Right kidney (tissue), 9 donors: ENCODE data around the gene ING4.
"Not testable (repeated sequence)": the region's sequence is repeated elsewhere in the genome, so short reads cannot be mapped to it uniquely, and the experiment has no call there.

Source experiments
- DNase-seq: peaks from one replicate; pipeline ENCODE4 v3.0.0-alpha.2; 2016
- long read RNA-seq, 8 donors: transcript quantifications; one replicate each; lab custom pipeline, GENCODE V29; 2026

The ING4 gene
- long read RNA-seq, donor 1, transcript ING4-201 (8 exons, 1,709 nt) = major isoform, 32 of 91 reads
- long read RNA-seq, donor 1, transcript ING4-203 (8 exons, 741 nt) = minor isoform, 5 of 91 reads
- long read RNA-seq, donor 1, transcript ING4-202 (8 exons, 1,393 nt) = minor isoform, 27 of 91 reads
- long read RNA-seq, donor 1, transcript ING4-207 (8 exons, 1,348 nt) = minor isoform, 9 of 91 reads
- long read RNA-seq, donor 1, partial matches to known transcripts = 11 of 91 reads
- long read RNA-seq, donor 1, other reads (novel, unspliced or antisense) = 0 of 91 reads
- long read RNA-seq, donor 2, transcript ING4-201 (8 exons, 1,709 nt) = major isoform, 17 of 37 reads
- long read RNA-seq, donor 2, transcript ING4-202 (8 exons, 1,393 nt) = minor isoform, 15 of 37 reads
- long read RNA-seq, donor 2, partial matches to known transcripts = 0 of 37 reads
- long read RNA-seq, donor 2, other reads (novel, unspliced or antisense) = 0 of 37 reads
- long read RNA-seq, donor 3, transcript ING4-201 (8 exons, 1,709 nt) = minor isoform, 11 of 36 reads
- long read RNA-seq, donor 3, transcript ING4-202 (8 exons, 1,393 nt) = major isoform, 15 of 36 reads
- long read RNA-seq, donor 3, partial matches to known transcripts = 6 of 36 reads
- long read RNA-seq, donor 3, other reads (novel, unspliced or antisense) = 0 of 36 reads
- long read RNA-seq, donor 4, transcript ING4-201 (8 exons, 1,709 nt) = major isoform, 19 of 53 reads
- long read RNA-seq, donor 4, transcript ING4-202 (8 exons, 1,393 nt) = minor isoform, 13 of 53 reads
- long read RNA-seq, donor 4, partial matches to known transcripts = 12 of 53 reads
- long read RNA-seq, donor 4, other reads (novel, unspliced or antisense) = 0 of 53 reads
- long read RNA-seq, donor 5, transcript ING4-207 (8 exons, 1,348 nt) = minor isoform, 9 of 65 reads
- long read RNA-seq, donor 5, transcript ING4-201 (8 exons, 1,709 nt) = major isoform, 28 of 65 reads
- long read RNA-seq, donor 5, transcript ING4-202 (8 exons, 1,393 nt) = minor isoform, 17 of 65 reads
- long read RNA-seq, donor 5, partial matches to known transcripts = 0 of 65 reads
- long read RNA-seq, donor 5, other reads (novel, unspliced or antisense) = 0 of 65 reads
- long read RNA-seq, donor 6, transcript ING4-202 (8 exons, 1,393 nt) = major isoform, 21 of 35 reads
- long read RNA-seq, donor 6, transcript ING4-201 (8 exons, 1,709 nt) = minor isoform, 8 of 35 reads
- long read RNA-seq, donor 6, partial matches to known transcripts = 0 of 35 reads
- long read RNA-seq, donor 6, other reads (novel, unspliced or antisense) = 0 of 35 reads
- long read RNA-seq, donor 7, transcript ING4-201 (8 exons, 1,709 nt) = major isoform, 21 of 52 reads
- long read RNA-seq, donor 7, transcript ING4-202 (8 exons, 1,393 nt) = minor isoform, 18 of 52 reads
- long read RNA-seq, donor 7, transcript ING4-203 (8 exons, 741 nt) = minor isoform, 5 of 52 reads
- long read RNA-seq, donor 7, partial matches to known transcripts = 6 of 52 reads
- long read RNA-seq, donor 7, other reads (novel, unspliced or antisense) = 0 of 52 reads
- long read RNA-seq, donor 8, transcript ING4-202 (8 exons, 1,393 nt) = minor isoform, 18 of 49 reads
- long read RNA-seq, donor 8, transcript ING4-201 (8 exons, 1,709 nt) = major isoform, 22 of 49 reads
- long read RNA-seq, donor 8, partial matches to known transcripts = 0 of 49 reads
- long read RNA-seq, donor 8, other reads (novel, unspliced or antisense) = 0 of 49 reads

- DNase-seq = peak; percentile 84
Measured at GRCh38 chr12:6662906-6663742, at the start of gene ING4. ING4 (minus strand) TSS chr12:6663119; CDS start chr12:6663101, 18 bp downstream.

DNA sequence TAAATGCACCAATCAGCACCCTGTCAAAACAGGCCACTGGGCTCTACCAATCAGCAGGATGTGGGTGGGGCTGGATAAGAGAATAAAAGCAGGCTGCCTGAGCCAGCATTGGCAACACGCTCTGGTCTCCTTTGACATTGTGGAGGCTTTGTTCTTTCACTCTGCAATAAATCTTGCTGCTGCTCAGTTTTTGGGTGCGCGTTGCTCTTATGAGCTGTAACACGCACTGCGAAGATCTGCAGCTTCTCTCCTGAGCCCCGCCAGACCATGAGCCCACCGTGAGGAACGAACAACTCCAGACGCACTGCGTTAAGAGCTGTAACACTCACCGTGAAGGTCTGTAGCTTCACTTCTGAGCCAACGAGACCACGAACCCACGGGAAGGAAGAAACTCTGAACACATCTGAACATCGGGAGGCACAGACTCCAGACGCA is 46.1 kb upstream of the ING4 start:
- no peak for DNase-seq

DNA sequence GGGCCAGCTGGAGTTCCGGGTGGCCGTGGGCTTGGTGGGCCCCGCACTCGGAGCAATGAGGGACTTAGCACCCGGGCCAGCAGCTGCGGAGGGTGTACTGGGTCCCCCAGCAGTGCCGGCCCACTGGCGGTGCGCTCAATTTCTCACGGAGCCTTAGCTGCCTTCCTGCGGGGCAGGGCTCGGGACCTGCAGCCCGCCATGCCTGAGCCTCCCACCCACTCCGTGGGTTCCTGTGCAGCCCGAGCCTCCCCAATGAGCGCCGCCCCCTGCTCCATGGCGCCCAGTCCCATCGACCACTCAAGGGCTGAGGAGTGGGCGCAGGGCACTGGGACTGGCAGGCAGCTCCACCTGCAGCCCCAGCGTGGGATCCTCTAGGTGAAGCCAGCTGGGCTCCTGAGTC is 45.4 kb upstream of the ING4 start:
- not testable (repeated sequence) for DNase-seq

- DNase-seq = no peak
Measured at GRCh38 chr12:6703631-6704030, 40.7 kb upstream of the ING4 start.

DNA sequence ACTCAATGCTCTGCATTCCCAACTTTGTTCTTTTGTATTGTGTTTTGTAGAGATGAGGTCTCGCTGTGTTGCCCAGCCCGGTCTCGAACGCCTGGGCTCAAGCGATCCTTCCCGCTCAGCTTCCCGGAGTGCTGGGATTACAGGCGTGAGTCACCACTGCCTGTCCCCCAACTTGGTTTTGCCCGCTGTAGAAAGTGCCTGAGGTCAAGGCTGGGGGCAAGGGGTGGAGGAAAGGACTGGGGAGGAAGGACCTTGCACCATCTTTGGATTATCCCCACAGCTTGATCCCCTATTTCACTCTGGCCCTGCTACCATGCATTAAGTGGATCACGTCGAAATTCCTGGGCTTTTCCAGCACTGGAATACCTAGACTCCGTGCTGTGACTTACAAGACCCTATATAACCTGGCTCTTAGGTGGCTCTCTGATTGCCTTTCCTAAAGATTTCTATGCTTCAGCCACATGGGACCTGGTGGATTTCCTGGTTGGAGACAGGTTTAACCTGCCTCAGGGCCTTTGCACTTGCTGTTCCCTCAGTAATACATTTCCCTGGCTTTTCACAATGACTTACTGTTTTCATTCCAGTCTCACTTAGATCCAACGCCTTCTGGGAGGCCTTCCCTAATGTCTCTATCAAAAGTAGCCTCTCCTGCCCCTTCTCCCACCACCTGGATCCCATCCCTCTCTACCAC is 38.3 kb upstream of the ING4 start:
- no peak for DNase-seq

- DNase-seq = peak; percentile 75
Measured at GRCh38 chr12:6700646-6701051, 37.7 kb upstream of the ING4 start, which contains the start of gene PIANP. PIANP (minus strand) TSS chr12:6700815; CDS start chr12:6698061, 2,754 bp downstream.

GRCh38 chr12:6699989-6700645 is 37.2 kb upstream of the ING4 start:
- peak; percentile 77 for DNase-seq

DNA sequence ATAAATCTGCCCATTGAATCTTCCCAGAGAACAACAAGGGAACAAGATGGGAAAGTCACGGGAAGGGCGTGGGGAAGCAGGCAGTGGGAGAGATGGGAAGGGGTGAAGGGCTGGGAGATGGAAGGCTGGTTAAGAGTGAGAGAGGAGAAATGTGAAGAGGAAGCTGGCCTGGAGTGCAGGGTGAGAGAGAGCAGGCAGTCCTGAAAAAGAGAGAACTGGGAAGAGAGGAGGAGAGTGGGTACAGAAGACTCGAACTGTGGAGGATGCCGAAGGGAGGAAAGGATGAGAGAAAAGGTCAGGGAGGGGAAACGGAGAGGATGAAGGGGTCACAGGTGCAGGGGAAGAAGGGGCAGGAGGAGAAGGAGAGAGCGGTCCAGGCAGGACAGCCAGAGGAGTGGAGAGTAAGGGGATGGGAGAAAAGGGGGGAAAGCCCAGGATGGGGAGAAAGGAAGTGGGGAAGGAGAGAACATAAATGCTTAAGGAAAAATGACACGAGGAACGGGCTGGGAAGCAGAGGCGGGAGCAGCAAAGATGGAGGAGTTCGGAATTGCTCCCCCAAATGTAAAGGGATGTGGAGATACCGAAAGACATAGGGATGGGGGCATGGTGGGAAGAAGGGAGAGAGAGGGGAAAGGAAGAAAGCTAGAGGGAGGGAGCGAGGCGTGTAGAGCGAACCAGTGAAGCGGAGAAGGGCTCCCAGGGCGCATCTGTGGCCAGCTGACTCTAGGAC is 36.5 kb upstream of the ING4 start:
- peak; percentile 39 for DNase-seq

DNA sequence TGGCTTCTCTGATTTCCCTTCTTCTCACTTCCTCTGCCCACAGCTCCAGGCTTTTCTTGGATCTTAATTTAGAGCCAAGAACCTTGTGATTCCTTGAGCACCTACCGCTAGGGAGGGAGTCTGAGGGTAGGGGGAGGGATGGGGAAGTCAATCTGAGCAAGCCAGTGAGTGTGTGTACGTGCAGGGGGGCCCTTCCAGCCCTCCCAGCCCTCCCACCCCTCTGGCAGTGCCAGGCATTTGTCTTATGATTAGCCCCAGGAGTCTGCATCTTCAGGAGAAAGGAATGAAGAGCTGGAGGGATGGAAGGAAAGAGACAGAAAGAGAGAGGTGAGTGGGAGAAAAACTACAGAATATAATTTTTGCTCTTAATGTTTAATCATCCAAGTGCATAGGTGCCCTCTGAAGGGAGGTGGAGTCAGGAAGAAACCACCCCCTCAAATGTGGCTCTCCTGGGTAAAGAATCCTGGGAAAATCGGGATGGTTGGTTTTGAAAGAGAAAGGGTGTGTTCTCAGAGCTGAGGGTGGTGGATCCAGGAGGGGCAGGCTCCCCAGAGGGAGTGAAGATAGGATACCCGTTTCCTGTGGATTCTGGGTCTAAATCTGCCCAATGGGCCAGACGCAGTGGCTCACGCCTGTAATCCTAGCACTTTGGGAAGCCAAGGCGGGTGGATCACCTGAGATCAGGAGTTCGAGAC is 35.6 kb upstream of the ING4 start:
- no peak for DNase-seq

DNA sequence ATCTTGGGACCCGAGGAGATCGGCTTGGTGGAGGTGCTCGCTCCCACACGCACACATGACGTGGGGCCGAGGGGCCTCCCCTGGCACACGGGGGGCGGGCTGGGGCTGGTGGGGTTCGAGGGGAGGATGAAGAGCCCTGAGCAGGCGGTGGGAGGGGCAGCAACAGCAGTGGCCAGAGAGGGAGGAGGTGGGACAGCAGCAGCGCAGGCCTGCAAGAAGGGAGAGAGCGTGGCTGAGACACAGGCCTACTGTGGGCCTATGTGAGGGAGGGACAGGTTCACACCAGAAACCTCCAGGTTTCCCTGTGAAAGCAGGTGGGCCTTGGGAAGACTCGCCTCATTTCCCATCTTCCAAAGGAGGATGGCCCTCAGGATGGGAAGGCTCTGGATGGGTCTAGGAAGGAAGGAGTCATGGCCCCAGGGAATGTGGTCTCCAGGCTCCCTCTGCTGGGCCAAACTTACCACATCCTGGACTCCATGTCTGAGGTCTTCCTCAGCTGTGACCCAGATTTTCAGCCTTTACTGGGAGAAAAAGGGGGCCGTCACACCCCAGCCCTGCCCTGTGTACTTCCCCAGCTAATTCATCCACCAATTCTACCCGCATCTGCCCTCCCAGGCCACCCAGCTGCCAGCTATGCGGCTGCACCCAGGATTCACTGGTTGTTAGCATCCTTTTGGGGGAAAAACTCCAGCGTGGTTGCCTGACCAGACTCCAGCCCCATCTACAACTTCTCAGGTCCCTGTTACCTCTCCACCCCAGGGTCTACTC is 34.8 kb upstream of the ING4 start:
- DNase-seq = peak; percentile 23

DNA sequence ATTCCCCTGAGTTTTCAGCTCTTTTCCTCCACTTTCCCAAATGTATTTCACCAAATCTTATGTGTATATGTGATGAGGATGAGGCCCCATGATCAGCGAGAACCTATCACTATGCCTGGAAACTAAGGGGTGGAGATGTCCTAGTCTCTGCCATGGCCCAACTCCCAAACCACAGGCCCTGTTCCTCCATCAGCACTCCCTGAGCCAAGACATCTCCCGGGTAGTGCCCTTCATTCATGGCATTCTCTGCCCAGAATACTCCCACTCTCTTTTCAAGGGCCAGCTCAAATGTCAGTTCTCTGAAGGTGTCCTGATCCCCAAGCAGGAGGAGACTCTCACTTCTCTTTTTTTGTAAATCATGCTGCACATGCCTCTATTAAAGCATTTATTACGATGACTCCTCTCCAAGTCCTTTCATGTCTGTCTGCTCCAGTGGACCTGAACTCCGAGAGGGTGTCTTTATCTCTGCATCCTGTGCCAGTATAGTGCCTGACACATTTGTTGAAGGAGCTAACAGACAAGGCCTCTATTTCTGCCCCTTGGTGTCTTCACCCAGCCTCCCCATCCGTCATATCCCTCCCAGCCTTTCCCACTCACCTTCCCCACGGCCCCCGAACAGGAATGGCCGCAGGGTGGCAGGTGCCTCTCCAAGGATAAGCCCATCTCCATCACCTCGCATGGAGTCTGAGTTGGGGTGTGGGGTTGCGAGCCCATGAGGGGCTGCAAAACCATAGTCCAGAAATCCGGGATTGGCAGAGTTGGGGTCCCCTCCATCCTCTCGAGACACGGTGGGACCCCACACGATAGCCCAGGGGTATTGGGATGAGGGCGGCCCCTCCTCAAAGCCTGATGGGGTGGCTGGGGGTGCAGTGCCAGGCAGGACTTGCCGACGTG is 34.0 kb upstream of the ING4 start:
- DNase-seq = no peak

- DNase-seq = no peak
Measured at GRCh38 chr12:6695313-6696045, 32.6 kb upstream of the ING4 start.

- DNase-seq = no peak
Measured at GRCh38 chr12:6694701-6695100, 31.8 kb upstream of the ING4 start.

- DNase-seq = no peak
Measured at GRCh38 chr12:6693832-6694355, 31.0 kb upstream of the ING4 start.

- no peak for DNase-seq
Measured at GRCh38 chr12:6692888-6693287, 30.0 kb upstream of the ING4 start.
